ENCODE results near the gene PEF1. TPM values are rescaled to one million over a fixed set of nuclear protein-coding genes. Genes with fewer than 3 reads are reported as not detected.

PEF1 gene
- total RNA-seq, 1 donor from 2014 or later, result 70.9 TPM

DNA sequence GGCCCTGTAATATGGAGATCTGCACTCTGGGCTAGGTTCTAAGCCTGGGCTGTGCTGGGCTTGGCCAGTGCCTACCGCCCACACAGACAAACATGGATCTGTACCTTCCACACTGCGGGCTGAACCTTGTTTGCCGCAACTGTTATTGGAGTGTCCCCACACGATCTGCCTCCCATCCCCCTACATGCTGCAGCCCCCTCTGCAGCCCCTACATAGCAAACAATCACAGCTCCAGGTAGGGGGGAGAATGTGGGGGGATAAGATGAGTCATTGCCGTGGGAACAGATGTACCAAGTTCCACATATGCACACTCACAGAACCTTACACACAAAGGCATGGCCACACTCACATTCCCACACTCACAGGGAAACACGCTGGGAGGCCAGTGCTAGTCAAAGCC lies 29.3 kb downstream of the PEF1 start:
- no peaks in the 10 kb centered on the region for H3K9me3 Mint-ChIP-seq (ENCODE audit: unreplicated experiment)
- H3K4me1 Mint-ChIP-seq (ENCODE audit: unreplicated experiment), result peaks cover 25% of the 10 kb centered on the region
- no peak overlapping the region for H3K4me3 Mint-ChIP-seq (ENCODE audit: unreplicated experiment)
- H3K36me3 Mint-ChIP-seq (ENCODE audit: low read depth, unreplicated experiment), result peaks cover 5% of the 10 kb centered on the region
- no peak overlapping the region for H3K27ac Mint-ChIP-seq (ENCODE audit: unreplicated experiment)
- H3K27me3 Mint-ChIP-seq (ENCODE audit: unreplicated experiment), result peaks cover 13% of the 10 kb centered on the region
- no peak for DNase-seq (ENCODE audit: low spot score)
- TF ChIP-seq, protein P1, sequence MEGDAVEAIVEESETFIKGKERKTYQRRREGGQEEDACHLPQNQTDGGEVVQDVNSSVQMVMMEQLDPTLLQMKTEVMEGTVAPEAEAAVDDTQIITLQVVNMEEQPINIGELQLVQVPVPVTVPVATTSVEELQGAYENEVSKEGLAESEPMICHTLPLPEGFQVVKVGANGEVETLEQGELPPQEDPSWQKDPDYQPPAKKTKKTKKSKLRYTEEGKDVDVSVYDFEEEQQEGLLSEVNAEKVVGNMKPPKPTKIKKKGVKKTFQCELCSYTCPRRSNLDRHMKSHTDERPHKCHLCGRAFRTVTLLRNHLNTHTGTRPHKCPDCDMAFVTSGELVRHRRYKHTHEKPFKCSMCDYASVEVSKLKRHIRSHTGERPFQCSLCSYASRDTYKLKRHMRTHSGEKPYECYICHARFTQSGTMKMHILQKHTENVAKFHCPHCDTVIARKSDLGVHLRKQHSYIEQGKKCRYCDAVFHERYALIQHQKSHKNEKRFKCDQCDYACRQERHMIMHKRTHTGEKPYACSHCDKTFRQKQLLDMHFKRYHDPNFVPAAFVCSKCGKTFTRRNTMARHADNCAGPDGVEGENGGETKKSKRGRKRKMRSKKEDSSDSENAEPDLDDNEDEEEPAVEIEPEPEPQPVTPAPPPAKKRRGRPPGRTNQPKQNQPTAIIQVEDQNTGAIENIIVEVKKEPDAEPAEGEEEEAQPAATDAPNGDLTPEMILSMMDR (IDR thresholded peaks at IDR 0.05; ENCODE audit: unreplicated experiment), result no peak

GRCh38 chr1:31614414-31615005 lies 30.2 kb downstream of the PEF1 start:
- H3K36me3 Mint-ChIP-seq (ENCODE audit: low read depth, unreplicated experiment), result peaks cover 5% of the 10 kb centered on the region
- H3K4me1 Mint-ChIP-seq (ENCODE audit: unreplicated experiment), result peaks cover 17% of the 10 kb centered on the region
- peaks cover 13% of the 10 kb centered on the region for H3K27me3 Mint-ChIP-seq (ENCODE audit: unreplicated experiment)
- H3K4me3 Mint-ChIP-seq (ENCODE audit: unreplicated experiment), result no peak overlapping the region
- DNase-seq (ENCODE audit: low spot score), result no peak
- TF ChIP-seq, protein P1 (IDR thresholded peaks at IDR 0.05; ENCODE audit: unreplicated experiment), result no peak
- H3K27ac Mint-ChIP-seq (ENCODE audit: unreplicated experiment), result no peak overlapping the region
- no peaks in the 10 kb centered on the region for H3K9me3 Mint-ChIP-seq (ENCODE audit: unreplicated experiment)

GRCh38 chr1:31609514-31610118 lies 35.1 kb downstream of the PEF1 start:
- peaks cover 8% of the 10 kb centered on the region for H3K27me3 Mint-ChIP-seq (ENCODE audit: unreplicated experiment)
- H3K4me3 Mint-ChIP-seq (ENCODE audit: unreplicated experiment), result no peak overlapping the region
- H3K9me3 Mint-ChIP-seq (ENCODE audit: unreplicated experiment), result no peaks in the 10 kb centered on the region
- no peak overlapping the region for H3K27ac Mint-ChIP-seq (ENCODE audit: unreplicated experiment)
- TF ChIP-seq, protein P1 (IDR thresholded peaks at IDR 0.05; ENCODE audit: unreplicated experiment), result no peak
- no peaks in the 10 kb centered on the region for H3K36me3 Mint-ChIP-seq (ENCODE audit: low read depth, unreplicated experiment)
- no peak for DNase-seq (ENCODE audit: low spot score)
- H3K4me1 Mint-ChIP-seq (ENCODE audit: unreplicated experiment), result peaks cover 10% of the 10 kb centered on the region

DNA sequence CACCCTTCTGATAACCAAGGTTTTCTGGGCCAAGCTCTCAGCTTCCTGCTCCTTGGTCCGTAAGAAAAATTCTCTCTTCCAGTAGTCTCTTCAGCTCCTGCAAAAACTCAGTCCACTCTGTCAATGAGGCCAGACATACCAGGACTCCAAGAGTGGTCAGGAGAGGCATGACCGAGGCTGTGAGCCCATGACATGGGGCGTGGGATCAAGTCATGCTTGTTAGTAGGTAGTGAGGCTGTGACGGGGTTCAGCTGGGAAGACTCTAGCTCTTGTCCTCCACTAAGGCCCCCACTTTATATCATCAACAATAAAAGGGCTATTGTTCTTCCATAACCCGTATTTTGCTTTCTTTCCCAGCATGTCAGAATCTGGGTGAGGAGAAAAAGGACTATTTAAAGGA lies 37.3 kb downstream of the PEF1 start:
- Mint-ChIP-seq H3K4me1 (ENCODE audit: unreplicated experiment) (no peaks in the 10 kb centered on the region), H3K9me3 (ENCODE audit: unreplicated experiment) (no peaks in the 10 kb centered on the region), H3K4me3 (ENCODE audit: unreplicated experiment) (no peak overlapping the region), H3K36me3 (ENCODE audit: low read depth, unreplicated experiment) (no peaks in the 10 kb centered on the region), H3K27me3 (ENCODE audit: unreplicated experiment) (peaks cover 3% of the 10 kb centered on the region), H3K27ac (ENCODE audit: unreplicated experiment) (no peak overlapping the region)
- no peak for DNase-seq (ENCODE audit: low spot score)
- TF ChIP-seq, protein P1 (IDR thresholded peaks at IDR 0.05; ENCODE audit: unreplicated experiment), result no peak

GRCh38 chr1:31605908-31606427 lies 38.7 kb downstream of the PEF1 start:
- Mint-ChIP-seq H3K4me3 (ENCODE audit: unreplicated experiment) (no peak overlapping the region), H3K9me3 (ENCODE audit: unreplicated experiment) (no peaks in the 10 kb centered on the region), H3K27ac (ENCODE audit: unreplicated experiment) (no peak overlapping the region), H3K4me1 (ENCODE audit: unreplicated experiment) (no peaks in the 10 kb centered on the region), H3K27me3 (ENCODE audit: unreplicated experiment) (peaks cover 3% of the 10 kb centered on the region), H3K36me3 (ENCODE audit: low read depth, unreplicated experiment) (no peaks in the 10 kb centered on the region)
- TF ChIP-seq, protein P1 (IDR thresholded peaks at IDR 0.05; ENCODE audit: unreplicated experiment), result no peak
- no peak for DNase-seq (ENCODE audit: low spot score)

All from endothelial cell (in vitro differentiated cells).